Inflammatory macrophage treated with lipopolysaccharide for 1 hour (primary cell): ENCODE measurements around the gene DLX3.

Source experiments
- DNase-seq, 2 donors: peaks; one replicate each; pipeline ENCODE4 v3.0.0-alpha.2; 2020 to 2022

DLX3 gene

GRCh38 chr17:49991409-49991808 lies 3.6 kb downstream of the DLX3 start:
- no peak for DNase-seq

- DNase-seq, result no peak
Observed at GRCh38 chr17:49990921-49991320, 4.1 kb downstream of the DLX3 start.

- DNase-seq, result no peak
Observed at GRCh38 chr17:49990331-49990730, 4.7 kb downstream of the DLX3 start.

GRCh38 chr17:49989518-49989880 lies 5.5 kb downstream of the DLX3 start:
- no peak for DNase-seq

GRCh38 chr17:49987681-49988441 lies 7.2 kb downstream of the DLX3 start:
- no peak for DNase-seq

GRCh38 chr17:49987290-49987585 lies 7.8 kb downstream of the DLX3 start:
- DNase-seq, result no peak

GRCh38 chr17:49986396-49987289 lies 8.4 kb downstream of the DLX3 start:
- no peak for DNase-seq

GRCh38 chr17:49985310-49985990 lies 9.6 kb downstream of the DLX3 start:
- DNase-seq, result no peak

GRCh38 chr17:49984776-49985175 lies 10.2 kb downstream of the DLX3 start:
- no peak for DNase-seq

GRCh38 chr17:49984283-49984682 lies 10.7 kb downstream of the DLX3 start:
- DNase-seq, result no peak

GRCh38 chr17:49980703-49981197 lies 14.3 kb downstream of the DLX3 start:
- DNase-seq, result no peak

- no peak for DNase-seq
Observed at GRCh38 chr17:49979748-49980479, 15.1 kb downstream of the DLX3 start.

- DNase-seq, result peak; percentile 92 to 94
Observed at GRCh38 chr17:49978501-49978900, 16.5 kb downstream of the DLX3 start.

- DNase-seq, result no peak
Observed at GRCh38 chr17:49977463-49978389, 17.3 kb downstream of the DLX3 start.

GRCh38 chr17:49976828-49977202 lies 18.2 kb downstream of the DLX3 start:
- DNase-seq, result no peak

GRCh38 chr17:49976163-49976827 lies 18.7 kb downstream of the DLX3 start:
- DNase-seq, result no peak

GRCh38 chr17:49975531-49975930 lies 19.5 kb downstream of the DLX3 start:
- DNase-seq, result no peak

GRCh38 chr17:49973271-49973615 lies 21.8 kb downstream of the DLX3 start:
- DNase-seq, result no peak

GRCh38 chr17:49972486-49973270 lies 22.3 kb downstream of the DLX3 start:
- DNase-seq, result no peak

GRCh38 chr17:49971848-49972485 lies 23.1 kb downstream of the DLX3 start:
- peak in 1 of 2 donors; percentile 25 for DNase-seq
